HL-60/S4 treated with retinoic acid at 250 ng/mL for 4 days and 3 days (cell line): ENCODE data around the gene FAM120A.

Experiments used
- in situ Hi-C: fragments of 300-500 bp; cut with MboI; formaldehyde crosslinking; loops from 2 replicates; pipeline ENCODE4 v1.7.0; 2022; ENCODE audit warnings: low sequenced_read_pairs

FAM120A gene

GRCh38 chr9:93470391-93470790, 18.9 kb downstream of the FAM120A start:
- in situ Hi-C loops: no loop called here

GRCh38 chr9:93471124-93471523, 19.6 kb downstream of the FAM120A start:
- in situ Hi-C loops: no loop called here

- in situ Hi-C loops: no loop called here
These were observed 21.9 kb downstream of the FAM120A start for GRCh38 chr9:93473411-93473810.

- in situ Hi-C loops: no loop called here
These were observed 23.6 kb downstream of the FAM120A start for GRCh38 chr9:93475108-93475507.

GRCh38 chr9:93475856-93476255, 24.4 kb downstream of the FAM120A start:
- in situ Hi-C loops: no loop called here

GRCh38 chr9:93476924-93477323, 25.4 kb downstream of the FAM120A start:
- in situ Hi-C loops: no loop called here

- in situ Hi-C loops: no loop called here
These were observed 25.9 kb downstream of the FAM120A start for GRCh38 chr9:93477397-93477796.

- in situ Hi-C loops: no loop called here
These were observed 28.2 kb downstream of the FAM120A start for GRCh38 chr9:93479726-93480125.

GRCh38 chr9:93480262-93480661, 28.8 kb downstream of the FAM120A start:
- in situ Hi-C loops: no loop called here

GRCh38 chr9:93480728-93481324, 29.3 kb downstream of the FAM120A start:
- in situ Hi-C loops: no loop called here

- in situ Hi-C loops: no loop called here
These were observed 32.0 kb downstream of the FAM120A start for GRCh38 chr9:93483497-93483896.

- in situ Hi-C loops: no loop called here
These were observed 34.8 kb downstream of the FAM120A start for GRCh38 chr9:93486268-93486667.

- in situ Hi-C loops: no loop called here
These were observed 36.8 kb downstream of the FAM120A start for GRCh38 chr9:93488244-93488643.

- in situ Hi-C loops: no loop called here
These were observed 40.2 kb downstream of the FAM120A start for GRCh38 chr9:93491593-93492232.

GRCh38 chr9:93492327-93492726, 40.8 kb downstream of the FAM120A start:
- in situ Hi-C loops: no loop called here

GRCh38 chr9:93493949-93494348, 42.5 kb downstream of the FAM120A start:
- in situ Hi-C loops: no loop called here

- in situ Hi-C loops: no loop called here
These were observed 44.8 kb downstream of the FAM120A start for GRCh38 chr9:93496285-93496684.

- in situ Hi-C loops: no loop called here
These were observed 49.2 kb downstream of the FAM120A start for GRCh38 chr9:93500571-93501298.

GRCh38 chr9:93501406-93501805, 49.9 kb downstream of the FAM120A start:
- in situ Hi-C loops: no loop called here

GRCh38 chr9:93503381-93503780, 51.9 kb downstream of the FAM120A start:
- in situ Hi-C loops: no loop called here

GRCh38 chr9:93505541-93506132, 54.2 kb downstream of the FAM120A start:
- in situ Hi-C loops: no loop called here

- in situ Hi-C loops: no loop called here
These were observed 56.3 kb downstream of the FAM120A start for GRCh38 chr9:93507768-93508167.
